C4-2B (cell line): ENCODE results near the gene SPATA3.
A peak's percentile ranks its signal among the peaks of the same experiment; 100 is the strongest.

Source experiments
- H3K27ac ChIP-seq: fragments of 450-650 bp; 2 replicates; pipeline ENCODE4 v1.5.1; 2017
- ZFX ChIP-seq: fragments of 450-650 bp; IDR thresholded peaks from 2 replicates; pipeline ENCODE4 v1.6.1; 2017
- TF ChIP-seq, protein P1 (sequence below): fragments of 450-650 bp; conservative IDR thresholded peaks from 2 replicates; pipeline ENCODE4 v1.5.1; 2017; ENCODE audit warnings: mild to moderate bottlenecking

Gene SPATA3

DNA sequence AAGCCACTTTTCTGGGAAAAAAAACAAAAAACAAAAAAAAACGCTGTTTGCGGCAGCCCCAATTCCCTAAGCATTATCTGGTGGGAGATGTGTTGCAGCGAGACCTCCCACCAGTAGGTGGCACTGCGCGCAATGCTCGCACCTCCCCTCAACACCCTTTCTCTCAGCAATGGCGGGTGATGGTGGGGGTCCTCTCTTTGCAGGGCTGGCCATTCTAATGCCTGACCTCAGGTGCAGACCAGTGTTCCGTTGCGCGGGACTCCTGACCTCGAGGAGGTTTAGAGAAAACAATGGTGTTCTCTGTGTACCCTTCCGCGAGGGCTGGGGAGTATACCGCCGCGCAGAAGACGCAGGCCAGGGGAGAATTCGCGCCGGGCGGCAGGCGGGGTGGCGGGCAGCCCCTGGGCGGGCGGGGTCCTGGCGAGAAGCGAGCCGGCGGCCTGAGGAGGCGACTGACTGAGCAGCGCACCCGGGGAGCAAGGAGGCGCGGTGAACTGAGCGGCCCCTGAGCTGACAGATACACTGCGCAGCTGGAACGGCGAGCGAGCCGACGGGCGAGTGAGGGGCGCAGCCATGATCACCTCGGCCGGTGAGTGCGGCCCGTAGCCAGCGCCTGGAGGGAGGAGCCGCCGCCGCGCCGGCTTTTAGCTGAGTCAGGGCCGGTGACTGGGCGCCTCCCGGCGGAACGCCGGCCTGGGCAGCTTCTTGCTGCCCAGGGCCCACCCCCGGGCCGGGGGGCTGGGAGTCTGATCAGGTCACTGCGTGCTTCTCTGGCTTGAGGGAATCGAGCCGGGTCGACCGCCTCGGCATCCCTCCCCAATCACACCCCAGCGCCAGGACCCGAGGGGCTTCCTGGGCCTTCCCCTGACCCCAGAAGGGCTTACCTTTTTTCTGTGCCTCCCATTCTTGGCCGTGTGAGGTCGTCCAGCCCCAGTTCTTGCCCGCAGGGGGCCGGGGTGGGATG lies 60.8 kb downstream of the SPATA3 start, which contains the start of gene PSMD1:
Gene PSMD1, plus strand, starts transcription at position 415 of the 964 bp plus-strand sequence. Its CDS starts 159 bp downstream, at position 574.
- peak; percentile 74 for TF ChIP-seq ZFX
- TF ChIP-seq, protein P1, sequence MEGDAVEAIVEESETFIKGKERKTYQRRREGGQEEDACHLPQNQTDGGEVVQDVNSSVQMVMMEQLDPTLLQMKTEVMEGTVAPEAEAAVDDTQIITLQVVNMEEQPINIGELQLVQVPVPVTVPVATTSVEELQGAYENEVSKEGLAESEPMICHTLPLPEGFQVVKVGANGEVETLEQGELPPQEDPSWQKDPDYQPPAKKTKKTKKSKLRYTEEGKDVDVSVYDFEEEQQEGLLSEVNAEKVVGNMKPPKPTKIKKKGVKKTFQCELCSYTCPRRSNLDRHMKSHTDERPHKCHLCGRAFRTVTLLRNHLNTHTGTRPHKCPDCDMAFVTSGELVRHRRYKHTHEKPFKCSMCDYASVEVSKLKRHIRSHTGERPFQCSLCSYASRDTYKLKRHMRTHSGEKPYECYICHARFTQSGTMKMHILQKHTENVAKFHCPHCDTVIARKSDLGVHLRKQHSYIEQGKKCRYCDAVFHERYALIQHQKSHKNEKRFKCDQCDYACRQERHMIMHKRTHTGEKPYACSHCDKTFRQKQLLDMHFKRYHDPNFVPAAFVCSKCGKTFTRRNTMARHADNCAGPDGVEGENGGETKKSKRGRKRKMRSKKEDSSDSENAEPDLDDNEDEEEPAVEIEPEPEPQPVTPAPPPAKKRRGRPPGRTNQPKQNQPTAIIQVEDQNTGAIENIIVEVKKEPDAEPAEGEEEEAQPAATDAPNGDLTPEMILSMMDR: peak; percentile 95

DNA sequence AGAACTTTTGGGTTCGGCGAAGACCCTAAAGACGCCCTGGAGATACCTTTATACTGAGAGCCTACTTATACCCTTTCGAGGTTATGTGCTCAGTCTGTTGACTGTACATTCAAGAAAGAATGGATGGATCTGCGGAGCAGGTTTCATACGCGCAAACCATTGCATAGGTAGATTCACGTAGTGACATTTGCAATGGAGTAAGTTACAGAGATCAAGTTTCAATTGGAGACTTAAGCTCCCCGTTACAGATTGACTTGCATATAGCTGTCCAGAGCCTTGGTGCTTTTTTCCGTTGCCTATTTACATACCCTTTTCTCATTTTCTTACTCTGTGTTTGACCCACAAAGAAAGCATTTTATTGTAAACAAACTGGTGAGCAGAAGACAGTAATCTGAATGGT lies 61.7 kb downstream of the SPATA3 start:
- TF ChIP-seq, protein P1: no peak
- TF ChIP-seq ZFX: no peak
- peak overlapping the region; percentile 96 for H3K27ac ChIP-seq

More for the DNA sequence above, 60.8 kb downstream of the SPATA3 start, which contains the start of gene PSMD1:
- H3K27ac ChIP-seq: peak within 1 kb of the TSS; percentile 96
